HepG2 (cell line): ENCODE measurements around the gene TCF20. TPM values are rescaled to one million over a fixed set of nuclear protein-coding genes. Genes with fewer than 3 reads are reported as not detected.

Source experiments
- ATAC-seq: fragments of 200-7000 bp; cut with Tn5 transposase; 3 replicates; pipeline ENCODE4 v1.9.1; 2020; ENCODE audit warnings: mild to moderate bottlenecking, moderate library complexity
- BruUV-seq: library from RNA; stranded (reverse); fragments of 400-500 nt; replicated peaks from 2 replicates; lab custom pipeline; 2021; lab: Mats Ljungman, UMichigan
- CTCF ChIA-PET: fragments of 300-600 bp; formaldehyde crosslinking; extraction: SDS; loops from one replicate; lab custom pipeline; 2021; ENCODE audit warnings: low total read pairs, inconsistent platforms, low intra/inter-chr PET ratio; lab: Yijun Ruan, JAX
- POLR2A ChIA-PET: fragments of 350-600 bp; sonication (Branson Sonifier 250); formaldehyde crosslinking; loops from one replicate; lab custom pipeline; 2020; ENCODE audit warnings: antibody characterized with exemption, inconsistent platforms; lab: Yijun Ruan, JAX
- DNase-seq: peaks from one replicate; pipeline ENCODE4 v3.0.0-alpha.2; 2015; ENCODE audit warnings: low spot score
- FAIRE-seq: peaks from 3 replicates; lab custom pipeline; 2011; peaks lifted over from hg19 to GRCh38; lab: Jason Lieb, UNC
- H2AFZ ChIP-seq: one replicate; pipeline ENCODE4 v1.6.1; 2011; ENCODE audit warnings: low read length, inconsistent platforms
- H3K27ac ChIP-seq: fragments of 300-600 bp; 3 replicates; pipeline ENCODE4 v1.8.0; 2011; ENCODE audit warnings: mixed run types, mild to moderate bottlenecking, mixed read lengths, low read length, inconsistent platforms; ENCODE audit not compliant: insufficient read depth; ENCODE audit errors: extremely low read length
- H3K27me3 ChIP-seq, 2 experiments: fragments of 200-600 bp in 1 of 2; 2 replicates in 1 of 2; 3 replicates in 1 of 2; pipeline versions ENCODE4 v1.6.0 to v1.8.0; 2011; ENCODE audit warnings: low read length in 2 of 2, mild to moderate bottlenecking in 2 of 2, moderate library complexity in 2 of 2, inconsistent platforms in 1 of 2; ENCODE audit not compliant: insufficient read depth in 2 of 2, control insufficient read depth in 1 of 2
- H3K36me3 ChIP-seq, 2 experiments: fragments of 200-600 bp in 1 of 2; replicated peaks in 1 of 2; 2 replicates in 1 of 2; 3 replicates in 1 of 2; pipeline versions ENCODE4 v1.5.1 to v1.8.0; 2011; ENCODE audit warnings: low read length in 2 of 2, inconsistent platforms in 1 of 2; ENCODE audit not compliant: insufficient read depth in 2 of 2, control insufficient read depth in 1 of 2
- H3K4me1 ChIP-seq: 2 replicates; pipeline ENCODE4 v1.5.1; 2012; ENCODE audit warnings: low read length, inconsistent platforms; ENCODE audit not compliant: insufficient read depth
- H3K4me2 ChIP-seq: 2 replicates; pipeline ENCODE4 v1.6.0; 2011; ENCODE audit warnings: low read depth, low read length, inconsistent platforms
- H3K4me3 ChIP-seq, 3 experiments: fragments of 200-600 bp in 1 of 3; sonication (generic), shearing (Covaris generic) in 1 of 3; replicated peaks in 1 of 3; 2 replicates each; pipeline ENCODE4 v1.5.1; 2011 to 2016; ENCODE audit warnings: low read length in 3 of 3, inconsistent platforms in 2 of 3, low read depth in 2 of 3, mild to moderate bottlenecking in 2 of 3, control low read depth in 1 of 3, mixed read lengths in 1 of 3; ENCODE audit not compliant: insufficient read depth in 1 of 3
- H3K79me2 ChIP-seq: one replicate; pipeline ENCODE4 v1.6.1; 2011; ENCODE audit warnings: low read length, inconsistent platforms; ENCODE audit not compliant: insufficient read depth
- H3K9ac ChIP-seq: 2 replicates; pipeline ENCODE4 v1.6.0; 2011; ENCODE audit warnings: mild to moderate bottlenecking, low read depth, low read length, inconsistent platforms; ENCODE audit not compliant: insufficient read depth
- H3K9me3 ChIP-seq: 2 replicates; pipeline ENCODE4 v1.5.1; 2012; ENCODE audit warnings: mild to moderate bottlenecking, low read length
- H4K20me1 ChIP-seq: 2 replicates; pipeline ENCODE4 v1.6.0; 2011; ENCODE audit warnings: inconsistent platforms, mild to moderate bottlenecking, low read length, moderate library complexity; ENCODE audit not compliant: insufficient read depth
- FOXA3 ChIP-seq: IDR thresholded peaks from 2 replicates; pipeline ENCODE4 v1.6.1; 2016; ENCODE audit warnings: missing genetic modification reagents, missing compliant biosample characterization
- IRF9 ChIP-seq: sonication (generic); formaldehyde crosslinking; IDR thresholded peaks from 2 replicates; pipeline ENCODE4 v1.8.0; 2022; ENCODE audit warnings: missing genetic modification reagents, mild to moderate bottlenecking, borderline replicate concordance
- ZNF256 ChIP-seq: sonication (generic); formaldehyde crosslinking; conservative IDR thresholded peaks from 2 replicates; pipeline ENCODE4 v1.4.0; 2020; ENCODE audit warnings: missing genetic modification reagents
- ZNF768 ChIP-seq: sonication (generic); formaldehyde crosslinking; IDR thresholded peaks from 2 replicates; pipeline ENCODE4 v1.4.0; 2020; ENCODE audit warnings: missing genetic modification reagents
- WGBS: methylation state at CpG from one replicate; pipeline ENCODE4 v1.1.6; 2017; ENCODE audit warnings: low lambda C conversion rate; 5-methylcytosine and 5-hydroxymethylcytosine counted together
- in situ Hi-C: cut with HindIII; loops from 2 replicates; pipeline ENCODE4 v1.10.0; 2017; ENCODE audit warnings: low pct_unique_long_range_greater_than_20kb; ENCODE audit not compliant: extremely low pct_ligation_motif_present
- intact Hi-C: fragments of 100-400 bp; cut with micrococcal nuclease; formaldehyde crosslinking; loops from one replicate; pipeline ENCODE4 v1.10.0; 2022; ENCODE audit not compliant: unreplicated experiment
- polyA plus RNA-seq, 8 experiments: library from polyadenylated mRNA; depleted of rRNA in 3 of 8; stranded (reverse) in 7 of 8; unstranded in 1 of 8; fragments of >200 nt; fragmentation: Illumina TruSeq in 4 of 8; extraction: Trizol in 4 of 8; gene quantifications; 2 replicates each; pipeline versions ENCODE4 v1.2.1 to v1.2.3, GENCODE V29; 2011 to 2016; ENCODE audit warnings: low read depth in 4 of 8, missing spikeins in 1 of 8, mixed read lengths in 1 of 8; ENCODE audit not compliant: insufficient read depth in 1 of 8
- total RNA-seq, 5 experiments: library from RNA; depleted of rRNA; stranded (reverse); fragments of >200 nt; fragmentation: Illumina TruSeq; extraction: Trizol; gene quantifications; 2 replicates each; pipeline ENCODE4 v1.2.3, GENCODE V29; 2016; ENCODE audit warnings: low read depth in 1 of 5
- TF ChIP-seq, protein P1 (sequence below): sonication (generic); formaldehyde crosslinking; IDR thresholded peaks from 2 replicates; pipeline ENCODE4 v1.8.1; 2023; ENCODE audit warnings: missing genetic modification reagents, inconsistent platforms, borderline replicate concordance

The TCF20 gene
- total and polyA plus RNA-seq, 2 of the 13 experiments (the other 11 are each of a cell fraction or from before 2014, with no cell fraction given): 12.8 to 23.7 TPM

- Histone ChIP-seq H3K4me3 (no peak overlapping the region), H3K9me3 (no peaks in the 10 kb centered on the region), H3K79me2 (no peaks in the 10 kb centered on the region), H3K4me1 (peaks cover 57% of the 10 kb centered on the region), H3K27ac (no peak overlapping the region), H3K4me2 (no peak overlapping the region), H4K20me1 (peaks cover 6% of the 10 kb centered on the region; the same call in 1 of the 2 replicates), H2AFZ (no peak overlapping the region), H3K9ac (no peak overlapping the region), H3K36me3 (no peaks in the 10 kb centered on the region), H3K27me3 (peaks cover 0 to 6% of the 10 kb centered on the region in 2 experiments; a peak in 1 of 5 replicates)
- CTCF ChIA-PET: no interaction called here
- FAIRE-seq: no peak
- intact Hi-C loops (no loop called here), in situ Hi-C loops (no loop called here)
- POLR2A ChIA-PET: no interaction called here
- BruUV-seq: no TSS peak
- 83% methylated on average over 2 of the region's 8 CpGs for WGBS
- TF ChIP-seq ZNF256 (CRISPR knock-in tag) (no peak), IRF9 (CRISPR knock-in tag) (no peak)
- TF ChIP-seq, protein P1, sequence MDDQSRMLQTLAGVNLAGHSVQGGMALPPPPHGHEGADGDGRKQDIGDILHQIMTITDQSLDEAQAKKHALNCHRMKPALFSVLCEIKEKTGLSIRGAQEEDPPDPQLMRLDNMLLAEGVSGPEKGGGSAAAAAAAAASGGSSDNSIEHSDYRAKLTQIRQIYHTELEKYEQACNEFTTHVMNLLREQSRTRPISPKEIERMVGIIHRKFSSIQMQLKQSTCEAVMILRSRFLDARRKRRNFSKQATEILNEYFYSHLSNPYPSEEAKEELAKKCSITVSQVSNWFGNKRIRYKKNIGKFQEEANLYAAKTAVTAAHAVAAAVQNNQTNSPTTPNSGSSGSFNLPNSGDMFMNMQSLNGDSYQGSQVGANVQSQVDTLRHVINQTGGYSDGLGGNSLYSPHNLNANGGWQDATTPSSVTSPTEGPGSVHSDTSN (CRISPR knock-in tag): no peak
- no peak for DNase-seq
- ATAC-seq: no peak
These were observed 28.3 kb upstream of the TCF20 start for GRCh38 chr22:42298746-42299145.

DNA sequence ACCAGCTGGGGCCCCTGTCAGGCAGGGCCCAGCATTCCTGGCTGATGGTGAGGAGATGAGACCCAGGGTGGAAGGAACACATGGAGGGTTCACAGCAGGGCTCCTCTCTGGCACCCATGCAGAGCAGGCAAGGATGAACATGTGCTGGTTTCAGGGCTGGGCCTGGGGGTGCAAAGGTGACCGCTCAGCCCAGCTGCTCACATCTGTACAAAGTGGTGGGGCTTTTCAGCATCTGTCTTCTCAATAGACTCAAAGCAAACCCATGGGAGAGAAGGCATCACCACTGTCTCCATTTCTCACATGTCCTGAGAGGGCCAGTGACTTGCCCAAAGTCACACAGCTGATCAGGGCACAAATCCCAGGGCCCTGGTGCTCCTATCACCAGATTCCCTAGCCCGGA, 27.3 kb upstream of the TCF20 start:
- in situ Hi-C loops: no loop called here
- peaks cover 6% of the 10 kb centered on the region; the same call in 1 of the 2 replicates for H4K20me1 ChIP-seq
- no peak overlapping the region for H2AFZ ChIP-seq
- CTCF ChIA-PET: no interaction called here
- FAIRE-seq (no peak), ATAC-seq (peak; percentile 22), DNase-seq (peak; percentile 16)
- H3K9me3 ChIP-seq: no peaks in the 10 kb centered on the region
- no TSS peak for BruUV-seq
- intact Hi-C loops: no loop called here
- peak; percentile 69 for TF ChIP-seq ZNF768 (CRISPR knock-in tag)
- TF ChIP-seq FOXA3 (CRISPR knock-in tag): no peak
- POLR2A ChIA-PET: no interaction called here
- peaks cover 0 to 10% of the 10 kb centered on the region in 2 experiments; a peak in 2 of 5 replicates for H3K27me3 ChIP-seq
- H3K9ac ChIP-seq: no peak overlapping the region
- H3K27ac ChIP-seq: no peak overlapping the region
- no peak overlapping the region for H3K4me2 ChIP-seq
- no peaks in the 10 kb centered on the region for H3K79me2 ChIP-seq
- H3K36me3 ChIP-seq: no peaks in the 10 kb centered on the region
- H3K4me1 ChIP-seq: peaks cover 48% of the 10 kb centered on the region
- H3K4me3 ChIP-seq: no peak overlapping the region
- WGBS: 0% methylated on average over 1 of the region's 2 CpGs
